ENCODE results near the gene ABLIM1. TPM values are rescaled to one million over a fixed set of nuclear protein-coding genes. Genes with fewer than 3 reads are reported as not detected.

ABLIM1 gene
- total RNA-seq, 1 experiment from 2014 or later = 62.1 TPM

DNA sequence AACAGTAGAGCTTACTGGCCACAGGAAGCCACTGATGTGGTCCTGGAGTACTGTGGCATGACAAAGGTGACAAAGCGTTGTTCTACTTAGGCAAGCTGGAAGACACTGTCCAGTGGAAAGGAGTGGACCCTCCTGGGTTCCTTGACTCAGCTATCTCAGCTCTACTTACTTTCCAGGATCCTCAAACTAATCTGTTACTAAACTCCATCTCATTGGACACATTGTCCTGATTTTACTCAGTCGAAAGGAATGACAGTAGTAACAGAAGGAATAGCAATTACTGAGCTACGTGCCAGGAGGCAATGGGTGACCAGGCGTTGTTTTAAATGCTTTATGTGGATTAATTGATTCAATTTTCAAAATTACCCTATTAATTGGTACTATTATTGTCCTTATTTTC is 41.6 kb downstream of the ABLIM1 start:
- Mint-ChIP-seq H3K27ac (no peak overlapping the region), H3K4me3 (no peak overlapping the region), H3K4me1 (peaks cover 18% of the 10 kb centered on the region), H3K9me3 (peaks cover 9% of the 10 kb centered on the region; the same call in 1 of the 2 replicates), H3K36me3 (no peaks in the 10 kb centered on the region), H3K27me3 (ENCODE audit: low read depth) (no peaks in the 10 kb centered on the region; the same call in 1 of the 2 replicates)
- DNase-seq (ENCODE audit: low spot score) (no peak), ATAC-seq (no peak)
- CTCF ChIA-PET = interaction anchor here (1.9 kb wide), 1 partner anchor 145 kb away, joined by 7 read pairs; no protein-coding TSS in a partner anchor
- POLR2A ChIA-PET = no interaction called here
- no peak for TF ChIP-seq ZNF232 (CRISPR knock-in tag; IDR thresholded peaks at IDR 0.05)
- no peak for TF ChIP-seq ATF1 (CRISPR knock-in tag; IDR thresholded peaks at IDR 0.05)
- TF ChIP-seq IRF2 (CRISPR knock-in tag; IDR thresholded peaks at IDR 0.05; ENCODE audit: borderline replicate concordance, low read depth) = no peak
- no peak for TF ChIP-seq ARID4B (CRISPR knock-in tag; IDR thresholded peaks at IDR 0.05; ENCODE audit: borderline replicate concordance)
- no peak for TF ChIP-seq NFATC4 (CRISPR knock-in tag; IDR thresholded peaks at IDR 0.05)
- TF ChIP-seq CDX4 (CRISPR knock-in tag; IDR thresholded peaks at IDR 0.05; ENCODE audit: borderline replicate concordance) = no peak
- TF ChIP-seq ZNF219 (CRISPR knock-in tag; IDR thresholded peaks at IDR 0.05; ENCODE audit: borderline replicate concordance) = no peak
- TF ChIP-seq ATF3 (CRISPR knock-in tag; conservative IDR thresholded peaks at IDR 0.05) = no peak
- no peak for TF ChIP-seq SOX15 (CRISPR knock-in tag; IDR thresholded peaks at IDR 0.05)
- no peak for TF ChIP-seq GABPB1 (CRISPR knock-in tag; IDR thresholded peaks at IDR 0.05)
- no peak for TF ChIP-seq CTCF (IDR thresholded peaks at IDR 0.05)
- no peak for TF ChIP-seq IRF1 (CRISPR knock-in tag; IDR thresholded peaks at IDR 0.05)
- TF ChIP-seq NR2C2 (CRISPR knock-in tag; IDR thresholded peaks at IDR 0.05) = no peak
- TF ChIP-seq ZNF671 (CRISPR knock-in tag; IDR thresholded peaks at IDR 0.05) = no peak

DNA sequence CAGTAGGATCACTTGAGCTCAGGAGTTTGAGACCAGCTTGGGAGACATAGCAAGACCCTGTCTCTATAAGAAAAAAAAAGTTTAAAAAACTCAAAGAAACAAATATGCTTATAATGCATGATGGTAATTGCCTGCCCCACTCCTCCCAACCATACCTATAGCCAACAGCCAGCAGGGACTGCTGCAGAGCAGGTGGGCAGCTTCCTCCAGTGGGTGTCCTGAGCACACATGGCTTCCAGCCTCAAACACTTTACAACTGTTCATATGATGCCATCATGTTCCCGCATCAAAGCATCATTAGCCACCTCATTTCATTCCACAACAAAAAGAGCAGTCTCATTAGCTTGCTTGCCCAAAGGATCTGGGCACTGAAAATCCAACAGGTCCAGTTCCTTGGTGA is 42.0 kb downstream of the ABLIM1 start:
- Mint-ChIP-seq H3K9me3 (peaks cover 5% of the 10 kb centered on the region; the same call in 1 of the 2 replicates), H3K36me3 (no peaks in the 10 kb centered on the region), H3K27me3 (ENCODE audit: low read depth) (no peaks in the 10 kb centered on the region; the same call in 1 of the 2 replicates), H3K4me3 (no peak overlapping the region), H3K4me1 (peaks cover 18% of the 10 kb centered on the region), H3K27ac (no peak overlapping the region)
- DNase-seq (ENCODE audit: low spot score) (no peak), ATAC-seq (no peak)
- ChIA-PET POLR2A (no interaction called here), CTCF (interaction anchor here (1.9 kb wide), 1 partner anchor 145 kb away, joined by 7 read pairs; no protein-coding TSS in a partner anchor)
- TF ChIP-seq, protein P1, sequence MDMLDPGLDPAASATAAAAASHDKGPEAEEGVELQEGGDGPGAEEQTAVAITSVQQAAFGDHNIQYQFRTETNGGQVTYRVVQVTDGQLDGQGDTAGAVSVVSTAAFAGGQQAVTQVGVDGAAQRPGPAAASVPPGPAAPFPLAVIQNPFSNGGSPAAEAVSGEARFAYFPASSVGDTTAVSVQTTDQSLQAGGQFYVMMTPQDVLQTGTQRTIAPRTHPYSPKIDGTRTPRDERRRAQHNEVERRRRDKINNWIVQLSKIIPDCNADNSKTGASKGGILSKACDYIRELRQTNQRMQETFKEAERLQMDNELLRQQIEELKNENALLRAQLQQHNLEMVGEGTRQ (CRISPR knock-in tag; IDR thresholded peaks at IDR 0.05) = no peak
- TF ChIP-seq RORB (CRISPR knock-in tag; IDR thresholded peaks at IDR 0.05) = no peak
- no peak for TF ChIP-seq ZMAT4 (CRISPR knock-in tag; IDR thresholded peaks at IDR 0.05)
- no peak for TF ChIP-seq FOXP4 (CRISPR knock-in tag; IDR thresholded peaks at IDR 0.05)
- TF ChIP-seq NR3C1 (CRISPR knock-in tag; conservative IDR thresholded peaks at IDR 0.05; ENCODE audit: low read depth) = no peak
- no peak for TF ChIP-seq FOXP1 (CRISPR knock-in tag; IDR thresholded peaks at IDR 0.05; ENCODE audit: borderline replicate concordance)
- TF ChIP-seq JUN (CRISPR knock-in tag; IDR thresholded peaks at IDR 0.05) = no peak
- TF ChIP-seq CREB1 (CRISPR knock-in tag; IDR thresholded peaks at IDR 0.05) = no peak
- no peak for TF ChIP-seq TEAD4 (CRISPR knock-in tag; IDR thresholded peaks at IDR 0.05)
- TF ChIP-seq SP1 (CRISPR knock-in tag; conservative IDR thresholded peaks at IDR 0.05) = no peak
- no peak for TF ChIP-seq ZNF423 (CRISPR knock-in tag; IDR thresholded peaks at IDR 0.05)
